ENCODE measurements around the gene CRTAC1.

The CRTAC1 gene

DNA sequence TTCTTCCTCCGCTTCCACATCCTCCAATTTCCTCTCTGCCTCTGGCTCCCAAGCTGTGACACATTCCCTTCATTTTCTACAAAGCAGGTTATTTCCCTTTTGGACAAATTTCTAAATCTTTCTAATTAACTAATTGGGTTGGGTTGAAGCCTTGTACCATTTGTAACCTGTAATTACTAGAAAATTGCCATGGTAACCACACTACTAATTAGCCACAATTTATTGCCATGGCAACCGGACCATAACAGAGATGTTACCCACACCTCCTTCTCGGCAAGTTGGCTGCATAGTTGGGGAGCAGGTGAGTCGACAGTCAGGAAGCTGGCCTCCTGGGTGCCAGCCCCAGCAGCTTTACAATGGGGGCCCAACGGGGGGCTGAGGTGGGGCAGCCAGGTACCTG lies 119.2 kb downstream of the CRTAC1 start:
- Histone ChIP-seq H3K4me1 (0 out of 2 replicates have a peak, but pooled peaks cover 2% of the 10 kb centered on the region), H3K9me3 (no peaks in the 10 kb centered on the region), H3K4me3 (ENCODE audit: low read depth, low read length) (no peak overlapping the region), H3K36me3 (no peaks in the 10 kb centered on the region), H3K27me3 (no peaks in the 10 kb centered on the region)
- DNase-seq = no peak
- TF ChIP-seq, protein P1, sequence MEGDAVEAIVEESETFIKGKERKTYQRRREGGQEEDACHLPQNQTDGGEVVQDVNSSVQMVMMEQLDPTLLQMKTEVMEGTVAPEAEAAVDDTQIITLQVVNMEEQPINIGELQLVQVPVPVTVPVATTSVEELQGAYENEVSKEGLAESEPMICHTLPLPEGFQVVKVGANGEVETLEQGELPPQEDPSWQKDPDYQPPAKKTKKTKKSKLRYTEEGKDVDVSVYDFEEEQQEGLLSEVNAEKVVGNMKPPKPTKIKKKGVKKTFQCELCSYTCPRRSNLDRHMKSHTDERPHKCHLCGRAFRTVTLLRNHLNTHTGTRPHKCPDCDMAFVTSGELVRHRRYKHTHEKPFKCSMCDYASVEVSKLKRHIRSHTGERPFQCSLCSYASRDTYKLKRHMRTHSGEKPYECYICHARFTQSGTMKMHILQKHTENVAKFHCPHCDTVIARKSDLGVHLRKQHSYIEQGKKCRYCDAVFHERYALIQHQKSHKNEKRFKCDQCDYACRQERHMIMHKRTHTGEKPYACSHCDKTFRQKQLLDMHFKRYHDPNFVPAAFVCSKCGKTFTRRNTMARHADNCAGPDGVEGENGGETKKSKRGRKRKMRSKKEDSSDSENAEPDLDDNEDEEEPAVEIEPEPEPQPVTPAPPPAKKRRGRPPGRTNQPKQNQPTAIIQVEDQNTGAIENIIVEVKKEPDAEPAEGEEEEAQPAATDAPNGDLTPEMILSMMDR (IDR thresholded peaks at IDR 0.05; ENCODE audit: low read depth, low read length) = no peak

DNA sequence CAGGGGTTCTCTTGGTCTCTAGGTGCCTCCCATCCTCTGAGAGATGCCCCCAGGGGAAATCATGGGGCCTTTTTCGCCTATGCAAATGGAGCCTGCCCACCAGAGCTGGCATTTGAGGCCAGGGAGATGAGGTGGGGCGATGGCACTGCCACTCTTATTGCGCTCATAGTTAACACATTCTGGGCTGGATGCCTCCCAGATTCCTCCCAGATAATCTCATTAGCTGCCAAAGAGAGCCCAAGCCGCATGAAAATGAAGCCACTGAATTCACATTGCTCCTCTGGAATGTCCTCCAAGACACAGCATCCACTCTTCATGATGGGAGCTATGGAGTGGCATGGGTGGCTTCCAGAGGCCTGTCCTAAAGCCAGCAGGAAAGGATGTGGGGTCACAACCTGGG lies 119.8 kb downstream of the CRTAC1 start:
- Histone ChIP-seq H3K4me3 (ENCODE audit: low read depth, low read length) (no peak overlapping the region), H3K9me3 (no peaks in the 10 kb centered on the region), H3K36me3 (no peaks in the 10 kb centered on the region), H3K27me3 (no peaks in the 10 kb centered on the region), H3K4me1 (0 out of 2 replicates have a peak, but pooled peaks cover 2% of the 10 kb centered on the region)
- TF ChIP-seq, protein P1 (IDR thresholded peaks at IDR 0.05; ENCODE audit: low read depth, low read length) = no peak
- DNase-seq = no peak

DNA sequence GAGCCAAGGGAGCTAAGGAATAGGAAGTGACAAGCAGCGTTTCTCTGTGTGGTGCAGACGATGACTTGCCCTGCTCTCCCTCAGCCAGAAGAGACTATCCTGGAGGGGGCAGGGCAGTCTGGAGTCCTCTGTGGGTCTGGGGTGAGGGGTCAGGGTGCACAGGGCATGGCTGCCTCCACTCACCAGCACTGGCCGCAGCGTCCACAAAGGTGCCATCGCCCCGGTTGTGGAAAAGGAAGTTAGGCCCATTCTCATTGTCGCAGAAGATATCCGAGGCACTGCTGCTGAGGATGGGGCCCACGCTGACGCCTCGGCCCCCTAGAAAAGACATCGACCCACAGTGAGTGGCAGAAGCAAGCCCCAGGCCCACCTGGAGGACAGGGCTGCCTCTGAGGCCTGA lies 122.6 kb downstream of the CRTAC1 start:
- Histone ChIP-seq H3K27me3 (no peaks in the 10 kb centered on the region), H3K36me3 (no peaks in the 10 kb centered on the region), H3K4me1 (no peaks in the 10 kb centered on the region), H3K4me3 (ENCODE audit: low read depth, low read length) (no peak overlapping the region), H3K9me3 (no peaks in the 10 kb centered on the region)
- DNase-seq = no peak
- TF ChIP-seq, protein P1 (IDR thresholded peaks at IDR 0.05; ENCODE audit: low read depth, low read length) = no peak

DNA sequence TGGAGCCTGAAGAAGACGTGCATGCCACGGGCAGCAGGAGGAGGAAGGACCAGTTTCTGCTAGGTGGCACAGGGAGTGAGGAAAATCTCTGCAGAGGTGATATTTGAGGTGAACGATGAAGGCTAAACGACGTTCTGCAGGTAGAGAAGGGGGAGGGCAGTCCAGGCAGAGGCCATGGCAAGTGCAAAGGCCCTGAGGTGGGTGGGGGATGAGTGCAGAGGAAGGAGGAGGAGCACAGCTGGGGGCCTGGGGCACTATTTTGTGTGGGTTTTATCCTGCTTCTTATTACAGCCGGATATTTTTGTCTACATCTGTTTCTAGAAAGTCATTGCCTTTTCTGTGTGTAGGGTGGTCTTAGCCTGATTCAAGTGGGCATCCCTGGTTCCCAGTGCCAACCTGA lies 123.2 kb downstream of the CRTAC1 start:
- TF ChIP-seq, protein P1 (IDR thresholded peaks at IDR 0.05; ENCODE audit: low read depth, low read length) = no peak
- no peaks in the 10 kb centered on the region for H3K36me3 ChIP-seq
- no peak for DNase-seq
- H3K9me3 ChIP-seq = no peaks in the 10 kb centered on the region
- no peaks in the 10 kb centered on the region for H3K4me1 ChIP-seq
- no peaks in the 10 kb centered on the region for H3K27me3 ChIP-seq
- no peak overlapping the region for H3K4me3 ChIP-seq (ENCODE audit: low read depth, low read length)

DNA sequence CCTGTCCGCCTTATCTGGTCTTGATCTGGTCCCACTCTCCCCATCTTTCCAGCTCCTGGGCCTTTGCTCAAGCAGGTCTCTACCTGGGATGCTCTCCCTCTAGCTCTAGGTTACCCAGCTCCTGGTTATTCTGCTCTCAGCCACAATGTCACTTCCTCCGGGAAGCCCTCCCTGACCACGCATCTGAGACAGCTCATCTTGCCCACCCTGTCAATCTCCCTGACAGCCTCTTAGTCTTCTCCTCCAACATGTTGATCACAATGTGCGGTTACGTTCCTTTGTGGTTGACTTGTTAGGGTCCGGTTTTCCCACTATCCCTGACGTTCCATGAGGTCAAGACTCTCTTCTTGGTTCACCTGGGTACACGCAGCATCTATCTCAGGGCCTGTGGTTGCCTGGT lies 125.1 kb downstream of the CRTAC1 start:
- TF ChIP-seq, protein P1 (IDR thresholded peaks at IDR 0.05; ENCODE audit: low read depth, low read length) = no peak
- Histone ChIP-seq H3K9me3 (no peaks in the 10 kb centered on the region), H3K27me3 (no peaks in the 10 kb centered on the region), H3K4me3 (ENCODE audit: low read depth, low read length) (no peak overlapping the region), H3K36me3 (no peaks in the 10 kb centered on the region), H3K4me1 (no peaks in the 10 kb centered on the region)
- no peak for DNase-seq

DNA sequence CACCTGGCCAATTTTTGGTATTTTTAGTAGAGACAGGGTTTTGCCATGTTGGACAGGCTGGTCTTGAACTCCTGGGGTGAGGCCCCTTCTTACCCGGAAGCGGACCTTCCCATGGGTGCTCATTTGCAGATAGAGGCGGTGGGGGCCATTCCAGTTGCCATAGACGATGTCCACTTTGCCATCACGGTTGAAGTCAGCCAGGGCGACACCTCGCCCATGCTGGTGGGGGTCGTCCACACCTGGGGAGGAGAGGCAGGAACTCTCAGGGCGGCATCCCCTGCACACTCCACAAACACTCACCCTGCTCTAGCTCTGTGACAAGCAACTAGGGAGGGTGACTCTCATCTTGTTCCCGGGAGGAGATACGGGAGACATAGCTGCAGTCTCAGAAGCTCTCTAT lies 125.8 kb downstream of the CRTAC1 start:
- no peaks in the 10 kb centered on the region for H3K4me1 ChIP-seq
- no peaks in the 10 kb centered on the region for H3K27me3 ChIP-seq
- no peaks in the 10 kb centered on the region for H3K36me3 ChIP-seq
- H3K4me3 ChIP-seq (ENCODE audit: low read depth, low read length) = no peak overlapping the region
- TF ChIP-seq, protein P1 (IDR thresholded peaks at IDR 0.05; ENCODE audit: low read depth, low read length) = no peak
- no peaks in the 10 kb centered on the region for H3K9me3 ChIP-seq
- DNase-seq = no peak

Measured in BE2C (cell line).